Astrocyte of the spinal cord (primary cell): Measurements from ENCODE around the gene FKBP15.

ENCODE experiments used
- DNase-seq: peaks from one replicate; pipeline ENCODE4 v3.0.0; 2011; ENCODE audit warnings: low read depth, low spot score
- H3K4me3 ChIP-seq: 2 replicates; pipeline ENCODE4 v1.5.1; 2011; ENCODE audit warnings: low read depth, mild to moderate bottlenecking, low read length, moderate library complexity
- in situ Hi-C: cut with HindIII; loops from 2 replicates; pipeline ENCODE4 v1.10.0; 2017; ENCODE audit warnings: low sequenced_read_pairs
- TF ChIP-seq, protein P1 (sequence below): IDR thresholded peaks from 2 replicates; pipeline ENCODE4 v1.5.1; 2012; ENCODE audit warnings: low read depth, mild to moderate bottlenecking, low read length, inconsistent platforms

Gene FKBP15

DNA sequence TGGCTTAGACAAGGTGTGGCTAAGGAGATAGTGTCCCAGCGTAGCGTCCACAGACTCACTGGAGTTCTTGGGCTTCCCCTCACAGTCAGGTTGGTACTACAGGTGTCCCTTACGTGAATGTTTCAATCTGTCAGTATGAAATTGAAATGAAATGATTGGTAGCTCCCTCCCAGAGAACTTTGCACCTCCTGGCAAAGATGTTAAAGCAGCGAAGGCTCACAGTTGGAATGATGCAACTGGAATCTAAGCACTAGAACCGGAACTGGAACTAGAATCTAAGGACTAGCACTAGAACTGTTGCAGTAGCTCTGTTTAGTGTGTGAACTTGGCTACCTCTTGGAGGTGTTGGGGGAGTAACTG lies 1.4 kb upstream of the FKBP15 start:
- TF ChIP-seq, protein P1, sequence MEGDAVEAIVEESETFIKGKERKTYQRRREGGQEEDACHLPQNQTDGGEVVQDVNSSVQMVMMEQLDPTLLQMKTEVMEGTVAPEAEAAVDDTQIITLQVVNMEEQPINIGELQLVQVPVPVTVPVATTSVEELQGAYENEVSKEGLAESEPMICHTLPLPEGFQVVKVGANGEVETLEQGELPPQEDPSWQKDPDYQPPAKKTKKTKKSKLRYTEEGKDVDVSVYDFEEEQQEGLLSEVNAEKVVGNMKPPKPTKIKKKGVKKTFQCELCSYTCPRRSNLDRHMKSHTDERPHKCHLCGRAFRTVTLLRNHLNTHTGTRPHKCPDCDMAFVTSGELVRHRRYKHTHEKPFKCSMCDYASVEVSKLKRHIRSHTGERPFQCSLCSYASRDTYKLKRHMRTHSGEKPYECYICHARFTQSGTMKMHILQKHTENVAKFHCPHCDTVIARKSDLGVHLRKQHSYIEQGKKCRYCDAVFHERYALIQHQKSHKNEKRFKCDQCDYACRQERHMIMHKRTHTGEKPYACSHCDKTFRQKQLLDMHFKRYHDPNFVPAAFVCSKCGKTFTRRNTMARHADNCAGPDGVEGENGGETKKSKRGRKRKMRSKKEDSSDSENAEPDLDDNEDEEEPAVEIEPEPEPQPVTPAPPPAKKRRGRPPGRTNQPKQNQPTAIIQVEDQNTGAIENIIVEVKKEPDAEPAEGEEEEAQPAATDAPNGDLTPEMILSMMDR = no peak
- peak overlapping the region; percentile 97 for H3K4me3 ChIP-seq
- DNase-seq = no peak
- in situ Hi-C loops = no loop called here

GRCh38 chr9:113221800-113222481 lies 864 bp upstream of the FKBP15 start:
- in situ Hi-C loops = no loop called here
- TF ChIP-seq, protein P1 = no peak
- peak overlapping the region; percentile 97 for H3K4me3 ChIP-seq
- no peak for DNase-seq

GRCh38 chr9:113220467-113221002 lies 542 bp downstream of the FKBP15 start:
- H3K4me3 ChIP-seq = peak overlapping the region; percentile 97
- TF ChIP-seq, protein P1 = no peak
- DNase-seq = no peak
- in situ Hi-C loops = no loop called here

DNA sequence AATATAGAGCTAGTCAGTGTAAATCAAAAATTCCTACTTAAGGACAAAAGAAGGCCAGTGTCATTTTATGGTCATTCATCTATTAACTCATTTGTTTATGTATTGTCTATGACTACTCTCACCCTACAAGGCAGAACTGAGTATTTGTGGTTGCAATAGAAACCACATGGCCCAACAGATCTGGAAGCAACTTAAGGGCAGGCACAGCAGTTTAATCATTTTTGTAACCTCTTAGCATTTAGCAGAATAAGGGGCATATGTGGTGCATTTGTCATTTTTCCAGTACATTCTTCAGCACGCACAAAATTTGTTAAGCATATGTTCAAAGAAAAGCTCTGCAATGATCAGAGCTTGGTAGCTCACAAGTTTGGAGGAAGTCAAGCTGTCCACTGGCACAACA lies 1.1 kb downstream of the FKBP15 start:
- peak overlapping the region; percentile 97 for H3K4me3 ChIP-seq
- in situ Hi-C loops = no loop called here
- peak; percentile 54 for DNase-seq
- TF ChIP-seq, protein P1 = no peak

DNA sequence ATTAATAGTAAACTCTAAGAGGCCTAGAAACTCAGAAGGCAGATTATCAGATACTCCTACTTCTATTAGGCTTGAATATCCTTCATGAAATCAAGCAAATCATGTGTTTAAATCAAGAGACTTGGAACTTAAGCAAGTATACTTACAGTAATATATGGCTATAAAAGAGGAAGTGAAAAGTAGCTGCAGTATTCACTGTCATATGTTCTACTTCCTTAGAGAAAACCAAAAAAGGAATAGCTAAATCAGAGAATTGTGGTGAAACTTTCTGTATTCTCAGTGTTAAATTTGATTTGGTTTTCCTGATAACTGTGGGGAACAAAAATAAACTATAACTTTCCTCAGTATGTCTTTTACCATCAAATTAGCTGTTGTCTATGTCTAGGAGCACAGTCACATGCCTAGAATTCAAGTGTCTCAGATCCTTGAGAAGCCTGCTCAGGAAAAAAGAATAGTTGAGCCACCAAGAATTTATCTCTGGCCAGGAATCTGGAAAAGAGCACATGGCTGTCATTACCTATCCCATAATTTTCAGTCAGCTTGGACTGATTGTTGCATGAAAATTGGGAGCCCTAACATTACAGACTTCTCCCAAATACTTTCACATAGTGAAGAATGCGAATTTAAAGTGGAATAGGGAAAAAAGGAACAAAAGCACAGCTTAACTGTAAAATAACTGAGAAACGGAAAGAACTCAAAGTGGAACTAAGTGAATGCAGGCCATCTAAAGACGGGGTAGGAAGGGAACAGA lies 1.7 kb downstream of the FKBP15 start:
- H3K4me3 ChIP-seq = no peak overlapping the region
- DNase-seq = no peak
- in situ Hi-C loops = no loop called here
- TF ChIP-seq, protein P1 = no peak

GRCh38 chr9:113216406-113216805 lies 4.7 kb downstream of the FKBP15 start:
- H3K4me3 ChIP-seq = no peak overlapping the region
- TF ChIP-seq, protein P1 = no peak
- in situ Hi-C loops = no loop called here
- no peak for DNase-seq
